Ishikawa (cell line): ENCODE data around the gene KCNG2.

ENCODE experiments used
- CEBPB ChIP-seq: IDR thresholded peaks from 2 replicates; pipeline ENCODE4 v1.6.1; 2012
- MAX ChIP-seq: IDR thresholded peaks from 2 replicates; pipeline ENCODE4 v1.6.1; 2012
- NFIC ChIP-seq: IDR thresholded peaks from 2 replicates; pipeline ENCODE4 v1.6.1; 2012
- RAD21 ChIP-seq: IDR thresholded peaks from 2 replicates; pipeline ENCODE4 v1.6.1; 2012; ENCODE audit warnings: low read depth
- REST ChIP-seq: IDR thresholded peaks from 2 replicates; pipeline ENCODE4 v1.6.1; 2012; ENCODE audit warnings: low read depth, mild to moderate bottlenecking
- TAF1 ChIP-seq: IDR thresholded peaks from 2 replicates; pipeline ENCODE4 v1.6.1; 2012; ENCODE audit warnings: low read depth, mild to moderate bottlenecking

GRCh38 chr18:79916128-79916494, 118.4 kb downstream of the KCNG2 start:
- TF ChIP-seq MAX, result no peak
- no peak for TF ChIP-seq RAD21
- TF ChIP-seq REST, result no peak
- TF ChIP-seq CEBPB, result no peak
- TF ChIP-seq TAF1, result no peak
- TF ChIP-seq NFIC, result no peak
